HG03045 (cell line): ENCODE data around the gene MRPL44.

Experiments
- ATAC-seq: cut with Tn5 transposase; IDR thresholded peaks from one replicate; pipeline ENCODE4 v1.9.1; 2021; ENCODE audit warnings: mild to moderate bottlenecking, moderate library complexity; ENCODE audit not compliant: unreplicated experiment

The MRPL44 gene

GRCh38 chr2:223935459-223936125 lies 21.7 kb upstream of the MRPL44 start:
- ATAC-seq, result no peak

DNA sequence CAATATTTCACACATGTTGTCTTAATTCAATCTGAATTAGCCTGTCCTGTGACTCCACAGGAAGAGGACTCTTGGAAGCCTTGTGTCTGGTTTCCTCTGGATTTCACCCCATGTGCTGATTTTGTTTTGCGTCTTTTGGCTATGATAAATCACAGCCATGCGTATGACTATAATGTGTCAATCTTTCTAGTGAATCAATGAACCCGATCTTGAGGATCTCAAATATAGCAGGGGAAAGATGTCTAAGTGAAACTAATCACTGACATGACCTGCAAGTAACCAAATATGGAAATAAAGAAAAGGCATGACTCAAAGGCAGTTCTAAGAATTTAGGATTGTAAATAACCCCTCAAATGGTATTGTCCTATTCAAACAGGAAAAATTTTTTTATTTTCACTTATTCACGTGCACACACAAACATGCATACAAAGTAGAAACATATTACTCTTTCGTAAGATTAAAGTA lies 20.4 kb upstream of the MRPL44 start:
- ATAC-seq, result no peak

DNA sequence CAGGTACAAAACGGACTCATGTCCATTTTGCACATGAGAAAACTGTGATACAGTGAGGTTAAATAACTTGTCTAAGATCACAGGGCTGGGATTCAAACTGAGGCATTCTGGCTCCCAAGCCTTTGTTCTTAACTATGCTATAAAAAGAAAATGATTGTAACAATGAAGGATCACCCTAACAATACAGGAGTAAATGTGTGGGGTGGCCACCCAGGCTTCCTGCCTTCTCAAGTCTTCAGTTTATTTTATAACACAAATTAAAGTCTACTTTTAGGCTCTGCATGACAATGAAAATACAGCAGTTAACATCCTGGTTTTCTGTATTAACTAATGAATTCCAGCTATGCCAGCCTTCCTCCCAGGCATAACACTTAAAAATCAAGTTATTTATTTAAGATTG lies 19.7 kb upstream of the MRPL44 start:
- no peak for ATAC-seq

DNA sequence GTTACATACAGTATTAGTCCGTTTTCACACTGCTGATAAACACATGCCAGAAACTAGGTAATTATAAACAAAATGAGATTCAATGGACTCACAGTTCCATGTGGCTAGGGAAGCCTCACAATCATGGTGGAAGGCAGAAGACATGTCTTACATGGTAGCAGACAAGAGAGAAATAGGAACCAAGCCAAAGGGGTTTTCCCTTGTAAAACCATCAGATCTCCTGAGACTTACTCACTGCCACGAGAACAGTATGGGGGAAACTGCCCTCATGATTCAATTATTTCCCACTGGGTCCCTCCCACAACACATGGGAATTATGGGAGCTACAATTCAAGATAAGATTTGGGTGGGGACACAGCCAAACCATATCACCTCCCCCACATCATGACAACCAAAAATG lies 17.8 kb upstream of the MRPL44 start:
- peak; percentile 27 for ATAC-seq

GRCh38 chr2:223941579-223942277 lies 15.5 kb upstream of the MRPL44 start:
- peak; percentile 57 for ATAC-seq

GRCh38 chr2:223943135-223943534 lies 14.1 kb upstream of the MRPL44 start:
- no peak for ATAC-seq

- ATAC-seq, result no peak
Observed at GRCh38 chr2:223943561-223944008, 13.7 kb upstream of the MRPL44 start.

GRCh38 chr2:223944166-223944702 lies 13.0 kb upstream of the MRPL44 start:
- ATAC-seq, result no peak

DNA sequence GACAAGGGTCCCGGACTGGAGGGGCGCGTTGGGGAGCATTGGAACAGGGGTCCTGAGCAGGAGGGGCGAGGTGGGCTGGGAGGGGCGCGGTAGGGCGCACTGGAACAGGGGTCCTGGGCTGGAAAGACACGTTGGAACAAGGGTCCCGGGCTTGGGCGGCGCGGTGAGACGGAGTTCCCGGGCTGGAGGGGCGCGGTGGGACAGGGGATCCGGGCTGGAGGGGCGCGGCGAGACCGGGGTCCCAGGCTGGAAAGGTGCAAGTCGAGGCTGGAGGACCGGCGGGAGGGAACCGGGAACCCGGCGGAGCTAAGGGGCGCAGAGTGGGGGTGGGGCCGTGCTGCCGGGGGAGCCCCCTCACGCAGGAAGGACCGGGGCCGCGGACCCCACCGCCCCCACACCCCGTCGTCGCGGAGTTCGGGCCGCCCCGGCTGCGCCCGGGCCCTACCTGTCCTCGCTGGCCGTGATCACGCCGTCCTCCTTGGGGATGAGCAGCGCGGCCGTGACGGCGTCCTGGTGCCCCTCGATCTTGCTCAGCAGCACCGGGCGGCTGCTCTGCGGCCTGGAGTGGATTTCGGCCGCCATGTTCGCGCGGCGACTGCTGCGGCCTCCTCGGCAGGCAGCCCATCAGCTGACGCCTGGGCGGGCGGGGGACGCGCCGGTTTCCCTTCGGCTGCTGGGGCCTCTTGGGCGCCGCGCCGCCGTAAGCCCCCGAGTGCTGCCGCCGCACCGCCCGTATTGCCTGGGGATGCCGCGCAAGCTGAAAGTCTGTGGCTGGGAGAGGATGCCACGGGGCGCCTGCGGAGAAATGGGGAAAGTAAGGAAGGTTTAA lies 12.3 kb upstream of the MRPL44 start, which contains the start of gene WDFY1:
TSS of gene WDFY1 (minus strand) at position 633 of the 829 bp plus-strand sequence. CDS start at position 582, 51 bp downstream.
- ATAC-seq, result peak; percentile 82

DNA sequence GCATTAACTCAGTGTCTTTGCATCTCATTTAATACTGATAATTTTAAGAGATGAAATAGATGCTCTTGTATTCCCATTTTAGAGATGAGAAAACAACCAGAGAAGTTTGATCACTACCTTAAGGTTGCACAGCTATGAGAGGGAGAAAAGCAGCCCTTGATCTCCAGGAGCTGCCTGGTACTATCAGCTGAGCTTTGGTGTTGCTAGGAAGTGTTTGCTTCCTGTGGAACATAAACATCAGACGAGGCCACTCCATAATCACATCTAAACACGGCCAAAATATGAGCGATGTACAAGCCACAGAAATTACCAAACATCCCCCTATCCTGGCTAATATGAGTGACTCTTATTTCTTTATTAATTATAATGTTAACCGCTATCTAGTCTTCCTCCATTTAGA lies 11.5 kb upstream of the MRPL44 start:
- no peak for ATAC-seq

- ATAC-seq, result no peak
Observed at GRCh38 chr2:223947711-223948205, 9.5 kb upstream of the MRPL44 start.

GRCh38 chr2:223949241-223949840 lies 7.9 kb upstream of the MRPL44 start:
- no peak for ATAC-seq

- ATAC-seq, result no peak
Observed at GRCh38 chr2:223950448-223951347, 6.6 kb upstream of the MRPL44 start.

GRCh38 chr2:223952280-223952968 lies 4.8 kb upstream of the MRPL44 start:
- peak; percentile 54 for ATAC-seq

- ATAC-seq, result no peak
Observed at GRCh38 chr2:223954401-223954800, 2.9 kb upstream of the MRPL44 start.

DNA sequence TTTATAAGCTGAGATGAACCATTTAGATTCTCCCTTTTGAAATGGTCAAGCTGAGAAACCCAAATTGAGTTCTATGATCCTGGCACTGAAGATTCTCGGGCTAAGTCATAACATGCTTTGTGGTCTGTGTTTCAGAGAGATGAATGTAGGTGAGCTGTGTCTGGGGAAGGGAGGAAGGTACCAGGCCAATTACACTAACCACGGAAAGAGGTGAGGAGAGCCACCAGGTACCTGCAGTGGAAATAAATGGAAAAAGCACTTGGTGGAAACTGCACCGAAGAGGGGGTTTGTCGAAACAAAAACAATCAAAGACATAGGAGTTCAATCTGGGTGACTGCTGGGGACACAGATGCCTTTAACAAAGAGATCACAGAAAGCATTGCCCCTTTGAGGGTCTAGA lies 963 bp upstream of the MRPL44 start:
- ATAC-seq, result no peak

DNA sequence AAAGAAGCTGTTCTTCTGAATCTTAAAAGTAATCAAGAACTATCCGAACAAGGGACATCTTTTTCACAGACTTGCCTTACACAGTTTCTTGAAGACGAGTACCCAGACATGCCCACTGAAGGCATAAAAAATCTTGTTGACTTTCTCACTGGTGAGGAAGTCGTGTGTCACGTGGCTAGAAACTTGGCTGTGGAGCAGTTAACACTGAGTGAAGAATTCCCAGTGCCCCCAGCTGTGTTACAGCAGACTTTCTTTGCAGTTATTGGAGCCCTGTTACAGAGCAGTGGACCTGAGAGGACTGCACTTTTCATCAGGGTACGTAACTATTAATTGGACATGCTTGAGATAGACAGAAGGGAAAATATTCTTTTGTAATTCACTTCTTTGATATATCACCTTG lies 2.4 kb downstream of the MRPL44 start:
- no peak for ATAC-seq

- ATAC-seq, result no peak
Observed at GRCh38 chr2:223967981-223968380, 10.7 kb downstream of the MRPL44 start.

GRCh38 chr2:223969315-223969714 lies 12.1 kb downstream of the MRPL44 start:
- ATAC-seq, result no peak
